ENCODE data around the gene FBXO31.

DNA sequence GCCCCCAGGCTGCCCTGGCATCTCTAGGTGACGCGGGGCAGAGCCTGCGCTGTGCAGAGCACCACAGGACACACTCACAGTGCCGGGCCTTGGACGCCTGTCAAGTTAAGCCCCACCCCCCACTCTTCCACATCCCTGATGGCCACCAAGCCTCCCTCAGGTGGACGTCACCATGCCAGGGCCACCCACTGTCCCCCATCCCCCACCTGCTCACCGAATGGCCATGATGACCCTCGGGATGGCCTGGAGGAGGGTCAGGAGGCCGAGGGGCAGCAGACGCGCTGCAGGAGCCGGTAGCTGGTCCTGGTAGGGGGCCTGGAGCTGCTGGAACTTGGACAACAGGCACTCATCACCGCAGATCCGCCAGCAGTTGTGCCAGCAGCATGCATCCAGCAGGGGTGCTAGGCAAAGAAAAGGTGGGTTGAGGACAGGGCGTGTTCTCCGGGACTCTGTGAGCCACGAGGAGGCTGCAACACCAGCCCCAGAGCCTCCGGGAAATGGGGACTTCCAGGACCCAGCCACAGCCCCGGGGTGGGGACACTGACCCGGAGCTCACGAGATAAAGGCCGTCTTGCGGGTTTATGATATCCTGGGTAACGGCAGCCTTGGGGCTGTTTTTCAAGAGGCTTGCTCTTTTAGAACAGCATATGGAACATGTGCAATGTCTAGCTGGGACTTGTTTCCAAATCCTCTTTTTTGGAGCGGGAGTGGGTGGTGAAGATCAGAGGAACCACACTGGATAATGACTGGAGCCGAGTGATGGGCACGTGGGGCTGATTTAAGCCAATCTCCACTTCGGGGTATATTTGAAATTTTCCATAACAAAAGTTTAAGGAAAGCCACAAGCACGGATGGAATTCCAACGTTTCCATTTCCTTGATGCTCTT, 77.8 kb downstream of the FBXO31 start:
- TF ChIP-seq, protein P1, sequence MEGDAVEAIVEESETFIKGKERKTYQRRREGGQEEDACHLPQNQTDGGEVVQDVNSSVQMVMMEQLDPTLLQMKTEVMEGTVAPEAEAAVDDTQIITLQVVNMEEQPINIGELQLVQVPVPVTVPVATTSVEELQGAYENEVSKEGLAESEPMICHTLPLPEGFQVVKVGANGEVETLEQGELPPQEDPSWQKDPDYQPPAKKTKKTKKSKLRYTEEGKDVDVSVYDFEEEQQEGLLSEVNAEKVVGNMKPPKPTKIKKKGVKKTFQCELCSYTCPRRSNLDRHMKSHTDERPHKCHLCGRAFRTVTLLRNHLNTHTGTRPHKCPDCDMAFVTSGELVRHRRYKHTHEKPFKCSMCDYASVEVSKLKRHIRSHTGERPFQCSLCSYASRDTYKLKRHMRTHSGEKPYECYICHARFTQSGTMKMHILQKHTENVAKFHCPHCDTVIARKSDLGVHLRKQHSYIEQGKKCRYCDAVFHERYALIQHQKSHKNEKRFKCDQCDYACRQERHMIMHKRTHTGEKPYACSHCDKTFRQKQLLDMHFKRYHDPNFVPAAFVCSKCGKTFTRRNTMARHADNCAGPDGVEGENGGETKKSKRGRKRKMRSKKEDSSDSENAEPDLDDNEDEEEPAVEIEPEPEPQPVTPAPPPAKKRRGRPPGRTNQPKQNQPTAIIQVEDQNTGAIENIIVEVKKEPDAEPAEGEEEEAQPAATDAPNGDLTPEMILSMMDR (IDR thresholded peaks at IDR 0.05; ENCODE audit: low read depth, low read length), result no peak
- TF ChIP-seq EZH2phosphoT487 (IDR thresholded peaks at IDR 0.05; ENCODE audit: low read depth), result no peak
